ENCODE measurements around the gene CYP1A1. TPM values are rescaled to one million over a fixed set of nuclear protein-coding genes. Genes with fewer than 3 reads are reported as not detected.

Gene CYP1A1
- total RNA-seq, 1 donor = not detected

DNA sequence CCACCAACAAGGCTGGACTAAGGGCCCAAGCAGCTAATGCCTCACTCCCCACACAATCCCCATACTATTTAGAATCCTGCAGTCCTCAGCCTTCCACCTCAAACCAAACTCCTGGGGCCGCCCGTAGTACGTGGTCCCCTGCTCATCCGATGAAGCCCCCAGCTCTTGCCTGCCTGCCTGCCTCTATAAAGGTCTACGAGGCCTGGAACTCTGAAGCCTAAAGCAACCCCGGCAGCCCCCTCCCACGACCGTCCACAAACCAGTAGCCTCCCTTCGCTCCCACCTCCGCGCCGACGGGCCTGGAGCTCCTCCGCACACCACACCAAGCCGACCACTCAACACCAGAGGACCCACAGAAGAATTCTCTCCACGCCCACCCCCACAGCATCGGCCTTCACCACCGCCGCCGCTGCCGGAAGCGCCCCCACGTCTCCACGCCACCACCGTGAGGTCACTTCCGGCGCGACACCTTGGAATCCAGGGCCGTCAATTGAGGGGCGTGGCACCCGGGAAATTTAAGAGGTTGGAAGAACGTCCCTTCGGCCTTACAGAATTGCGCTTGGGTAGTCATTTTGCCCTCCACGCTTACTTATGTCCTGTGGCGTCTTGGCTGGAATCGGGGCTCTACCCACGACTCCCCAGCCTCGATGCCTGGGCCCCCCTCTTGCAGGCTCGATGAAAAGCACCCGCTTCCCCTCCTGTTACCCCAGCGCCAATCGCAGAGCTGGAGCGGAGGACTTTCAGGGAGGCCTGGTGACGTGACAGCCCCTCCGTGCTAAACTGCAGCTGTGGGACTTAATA lies 29.5 kb downstream of the CYP1A1 start, which contains the start of gene EDC3:
Gene EDC3, minus strand, starts transcription at position 428 of the 801 bp plus-strand sequence. CDS start 20,900 bp downstream, outside the sequence.
- peak within 1 kb of the TSS; percentile 85 for H3K4me3 ChIP-seq (ENCODE audit: low read depth, low read length)
- peak; percentile 80 for DNase-seq (ENCODE audit: low read depth)
- TF ChIP-seq, protein P1, sequence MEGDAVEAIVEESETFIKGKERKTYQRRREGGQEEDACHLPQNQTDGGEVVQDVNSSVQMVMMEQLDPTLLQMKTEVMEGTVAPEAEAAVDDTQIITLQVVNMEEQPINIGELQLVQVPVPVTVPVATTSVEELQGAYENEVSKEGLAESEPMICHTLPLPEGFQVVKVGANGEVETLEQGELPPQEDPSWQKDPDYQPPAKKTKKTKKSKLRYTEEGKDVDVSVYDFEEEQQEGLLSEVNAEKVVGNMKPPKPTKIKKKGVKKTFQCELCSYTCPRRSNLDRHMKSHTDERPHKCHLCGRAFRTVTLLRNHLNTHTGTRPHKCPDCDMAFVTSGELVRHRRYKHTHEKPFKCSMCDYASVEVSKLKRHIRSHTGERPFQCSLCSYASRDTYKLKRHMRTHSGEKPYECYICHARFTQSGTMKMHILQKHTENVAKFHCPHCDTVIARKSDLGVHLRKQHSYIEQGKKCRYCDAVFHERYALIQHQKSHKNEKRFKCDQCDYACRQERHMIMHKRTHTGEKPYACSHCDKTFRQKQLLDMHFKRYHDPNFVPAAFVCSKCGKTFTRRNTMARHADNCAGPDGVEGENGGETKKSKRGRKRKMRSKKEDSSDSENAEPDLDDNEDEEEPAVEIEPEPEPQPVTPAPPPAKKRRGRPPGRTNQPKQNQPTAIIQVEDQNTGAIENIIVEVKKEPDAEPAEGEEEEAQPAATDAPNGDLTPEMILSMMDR (IDR thresholded peaks at IDR 0.05; ENCODE audit: insufficient read depth, low read depth, low read length) = no peak

GRCh38 chr15:74692327-74692726 lies 33.0 kb downstream of the CYP1A1 start:
- no peak overlapping the region for H3K4me3 ChIP-seq (ENCODE audit: low read depth, low read length)
- TF ChIP-seq, protein P1 (IDR thresholded peaks at IDR 0.05; ENCODE audit: insufficient read depth, low read depth, low read length) = no peak
- no peak for DNase-seq (ENCODE audit: low read depth)

GRCh38 chr15:74683758-74684157 lies 41.6 kb downstream of the CYP1A1 start:
- TF ChIP-seq, protein P1 (IDR thresholded peaks at IDR 0.05; ENCODE audit: insufficient read depth, low read depth, low read length) = no peak
- H3K4me3 ChIP-seq (ENCODE audit: low read depth, low read length) = no peak overlapping the region
- no peak for DNase-seq (ENCODE audit: low read depth)

- H3K4me3 ChIP-seq (ENCODE audit: low read depth, low read length) = no peak overlapping the region
- DNase-seq (ENCODE audit: low read depth) = no peak
- TF ChIP-seq, protein P1 (IDR thresholded peaks at IDR 0.05; ENCODE audit: insufficient read depth, low read depth, low read length) = no peak
Measured at GRCh38 chr15:74682954-74683353, 42.4 kb downstream of the CYP1A1 start.

GRCh38 chr15:74680456-74680855 lies 44.9 kb downstream of the CYP1A1 start:
- DNase-seq (ENCODE audit: low read depth) = peak; percentile 65
- TF ChIP-seq, protein P1 (IDR thresholded peaks at IDR 0.05; ENCODE audit: insufficient read depth, low read depth, low read length) = no peak

DNA sequence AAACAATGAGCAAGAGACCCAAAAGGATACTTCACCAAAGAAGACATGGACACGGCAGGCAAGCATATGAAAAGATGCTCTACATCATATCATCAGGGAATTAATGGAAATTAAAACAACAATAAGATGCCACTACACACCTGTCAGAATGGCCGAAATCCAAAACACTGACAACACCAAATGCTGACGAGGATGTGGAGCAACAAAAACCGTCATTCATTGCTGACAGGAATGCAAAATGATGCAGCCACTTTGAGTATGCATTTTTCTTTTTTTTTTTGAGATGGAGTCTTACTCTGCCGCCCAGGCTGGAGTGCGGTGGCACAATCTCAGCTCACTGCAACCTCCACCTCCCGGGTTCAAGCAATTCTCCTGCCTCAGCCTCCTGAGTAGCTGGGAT lies 48.5 kb downstream of the CYP1A1 start:
- H3K4me3 ChIP-seq (ENCODE audit: low read depth, low read length) = no peak overlapping the region
- TF ChIP-seq, protein P1 (IDR thresholded peaks at IDR 0.05; ENCODE audit: insufficient read depth, low read depth, low read length) = no peak
- no peak for DNase-seq (ENCODE audit: low read depth)

More at GRCh38 chr15:74680456-74680855, 44.9 kb downstream of the CYP1A1 start:
- no peak overlapping the region for H3K4me3 ChIP-seq (ENCODE audit: low read depth, low read length)

All from fibroblast of villous mesenchyme (primary cell).